ENCODE data around the gene SLC44A2.
"Not testable (repeated sequence)": the region's sequence is repeated elsewhere in the genome, so short reads cannot be mapped to it uniquely, and the experiment has no call there.

The SLC44A2 gene

DNA sequence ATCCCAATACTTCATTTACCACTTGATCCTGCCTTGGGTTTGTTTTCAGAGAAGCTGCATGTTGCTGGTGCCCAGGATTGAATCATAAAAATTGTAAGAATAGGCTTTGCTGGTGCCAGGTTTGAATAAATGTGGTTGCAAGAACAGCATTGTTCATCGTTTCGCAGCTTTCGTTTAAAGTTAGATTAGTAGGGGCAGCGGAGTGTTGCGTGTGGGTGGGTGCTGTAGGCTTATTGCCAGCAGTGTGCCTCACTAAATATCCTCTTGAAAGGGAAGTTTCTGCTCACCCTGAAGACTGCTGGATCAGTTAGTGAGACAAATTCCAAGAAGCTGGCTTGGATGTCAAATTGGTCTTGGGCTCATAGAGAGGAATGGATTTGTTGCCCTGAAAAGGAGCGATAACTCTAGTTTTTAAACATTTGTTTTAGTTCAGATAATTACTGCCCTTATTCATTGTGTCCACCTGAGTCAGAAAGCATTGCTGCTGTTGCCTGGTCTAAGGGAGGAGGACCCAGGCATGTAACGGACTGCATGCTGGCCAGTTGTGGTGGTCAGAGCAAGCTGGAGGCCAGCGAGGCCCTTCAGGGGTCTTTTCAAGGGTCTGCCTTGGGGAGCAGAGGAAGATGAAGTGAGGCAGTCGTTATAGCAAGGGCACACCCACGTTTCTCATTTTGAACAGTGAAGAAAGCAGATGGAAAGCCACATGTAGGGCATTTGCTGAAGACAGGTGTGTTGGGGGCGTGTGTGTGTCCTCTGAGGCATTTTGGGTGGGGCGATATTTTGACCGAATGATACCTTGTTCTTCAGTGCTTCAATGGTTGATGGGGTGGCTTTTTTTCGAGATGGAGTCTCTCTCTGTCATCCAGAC, 37.3 kb downstream of the SLC44A2 start:
- Histone ChIP-seq H3K4me3 (ENCODE audit: insufficient read depth, low read length, poor library complexity, severe bottlenecking) (peak overlapping the region; percentile 23), H3F3A (ENCODE audit: insufficient read depth) (peaks cover 37% of the 10 kb centered on the region), H3K36me3 (ENCODE audit: low read length) (peaks cover 10% of the 10 kb centered on the region; the same call in 1 of the 2 replicates), H3K79me2 (ENCODE audit: insufficient read depth, low read length) (peaks cover 100% of the 10 kb centered on the region), H3K9ac (ENCODE audit: low read length) (peak overlapping the region; percentile 36), H3K9me2 (replicated peaks; ENCODE audit: insufficient read depth, low read length) (no peaks in the 10 kb centered on the region), H3K27me3 (ENCODE audit: low read length) (no peaks in the 10 kb centered on the region), H3K9me3 (ENCODE audit: insufficient read depth, low read length) (no peaks in the 10 kb centered on the region), H4K20me1 (ENCODE audit: low read depth, low read length) (peaks cover 41% of the 10 kb centered on the region), H2AFZ (ENCODE audit: low read depth, low read length, severe bottlenecking) (no peak overlapping the region), H3K27ac (ENCODE audit: low read depth, low read length) (peak overlapping the region; percentile 74), H3K4me2 (ENCODE audit: low read depth, low read length, poor library complexity, severe bottlenecking) (peak overlapping the region; percentile 91)
- TF ChIP-seq CTCF (IDR thresholded peaks at IDR 0.05; ENCODE audit: insufficient read depth, low read length, poor library complexity, severe bottlenecking) (no peak), EZH2phosphoT487 (conservative IDR thresholded peaks at IDR 0.05; ENCODE audit: low read length) (no peak)

GRCh38 chr19:10663252-10663563, 37.9 kb downstream of the SLC44A2 start:
- Histone ChIP-seq H3F3A (ENCODE audit: insufficient read depth) (peaks cover 31% of the 10 kb centered on the region), H3K79me2 (ENCODE audit: insufficient read depth, low read length) (peaks cover 100% of the 10 kb centered on the region), H3K27ac (ENCODE audit: low read depth, low read length) (peak overlapping the region; percentile 74), H3K36me3 (ENCODE audit: low read length) (peaks cover 11% of the 10 kb centered on the region; the same call in 1 of the 2 replicates), H4K20me1 (ENCODE audit: low read depth, low read length) (peaks cover 46% of the 10 kb centered on the region), H3K9ac (ENCODE audit: low read length) (peak overlapping the region; percentile 36; the same call in 1 of the 2 replicates), H3K4me2 (ENCODE audit: low read depth, low read length, poor library complexity, severe bottlenecking) (peak overlapping the region; percentile 91)
- H3K9me3 ChIP-seq (ENCODE audit: insufficient read depth, low read length); H3K9me2 ChIP-seq (replicated peaks; ENCODE audit: insufficient read depth, low read length); H3K4me3 ChIP-seq (ENCODE audit: insufficient read depth, low read length, poor library complexity, severe bottlenecking); H2AFZ ChIP-seq (ENCODE audit: low read depth, low read length, severe bottlenecking); H3K27me3 ChIP-seq (ENCODE audit: low read length): not testable (repeated sequence)

- no peak overlapping the region for H3K4me2 ChIP-seq (ENCODE audit: low read depth, low read length, poor library complexity, severe bottlenecking)
- peaks cover 7% of the 10 kb centered on the region; the same call in 1 of the 2 replicates for H3F3A ChIP-seq (ENCODE audit: insufficient read depth)
- H3K4me3 ChIP-seq (ENCODE audit: insufficient read depth, low read length, poor library complexity, severe bottlenecking) = no peak overlapping the region
- no peak overlapping the region for H3K27ac ChIP-seq (ENCODE audit: low read depth, low read length)
- peaks cover 35% of the 10 kb centered on the region for H4K20me1 ChIP-seq (ENCODE audit: low read depth, low read length)
- no peaks in the 10 kb centered on the region for H3K9me2 ChIP-seq (replicated peaks; ENCODE audit: insufficient read depth, low read length)
- H2AFZ ChIP-seq (ENCODE audit: low read depth, low read length, severe bottlenecking) = no peak overlapping the region
- peaks cover 25% of the 10 kb centered on the region for H3K36me3 ChIP-seq (ENCODE audit: low read length)
- TF ChIP-seq EZH2phosphoT487 (conservative IDR thresholded peaks at IDR 0.05; ENCODE audit: low read length) = no peak
- no peak for TF ChIP-seq CTCF (IDR thresholded peaks at IDR 0.05; ENCODE audit: insufficient read depth, low read length, poor library complexity, severe bottlenecking)
- no peaks in the 10 kb centered on the region for H3K27me3 ChIP-seq (ENCODE audit: low read length)
- no peak overlapping the region for H3K9ac ChIP-seq (ENCODE audit: low read length)
- H3K79me2 ChIP-seq (ENCODE audit: insufficient read depth, low read length) = peaks cover 100% of the 10 kb centered on the region
- H3K9me3 ChIP-seq (ENCODE audit: insufficient read depth, low read length) = no peaks in the 10 kb centered on the region
Measured at GRCh38 chr19:10667867-10668266, 42.5 kb downstream of the SLC44A2 start.

DNA sequence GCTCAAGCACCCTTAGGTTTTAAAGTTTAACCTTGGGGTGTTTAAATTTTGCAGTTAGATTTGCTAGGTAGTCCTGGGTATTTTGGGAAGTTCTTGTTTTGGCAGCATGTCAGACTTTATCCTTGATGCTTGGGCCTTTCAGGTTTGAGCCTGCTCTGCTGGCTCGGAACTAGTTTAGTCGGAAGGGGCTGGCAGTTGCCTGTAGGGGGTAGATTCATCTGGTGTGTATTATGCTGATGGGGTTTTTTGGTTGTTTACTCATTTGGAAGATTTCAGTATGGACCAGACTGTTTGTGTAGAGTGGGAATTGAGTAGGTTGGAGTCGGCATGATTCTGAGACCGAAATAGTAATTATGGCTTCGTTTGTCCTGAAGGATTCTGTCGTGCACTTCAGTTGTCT, 43.9 kb downstream of the SLC44A2 start:
- Histone ChIP-seq H3K9me2 (replicated peaks; ENCODE audit: insufficient read depth, low read length) (no peaks in the 10 kb centered on the region), H3K36me3 (ENCODE audit: low read length) (peaks cover 32% of the 10 kb centered on the region), H3K9ac (ENCODE audit: low read length) (no peak overlapping the region), H2AFZ (ENCODE audit: low read depth, low read length, severe bottlenecking) (no peak overlapping the region), H3K4me3 (ENCODE audit: insufficient read depth, low read length, poor library complexity, severe bottlenecking) (no peak overlapping the region), H3K27ac (ENCODE audit: low read depth, low read length) (no peak overlapping the region), H3F3A (ENCODE audit: insufficient read depth) (0 out of 2 replicates have a peak, but pooled peaks cover 4% of the 10 kb centered on the region), H3K9me3 (ENCODE audit: insufficient read depth, low read length) (no peaks in the 10 kb centered on the region), H3K27me3 (ENCODE audit: low read length) (no peaks in the 10 kb centered on the region), H3K4me2 (ENCODE audit: low read depth, low read length, poor library complexity, severe bottlenecking) (no peak overlapping the region), H4K20me1 (ENCODE audit: low read depth, low read length) (peaks cover 36% of the 10 kb centered on the region; the same call in 1 of the 2 replicates), H3K79me2 (ENCODE audit: insufficient read depth, low read length) (peaks cover 99% of the 10 kb centered on the region)
- TF ChIP-seq CTCF (IDR thresholded peaks at IDR 0.05; ENCODE audit: insufficient read depth, low read length, poor library complexity, severe bottlenecking) (no peak), EZH2phosphoT487 (conservative IDR thresholded peaks at IDR 0.05; ENCODE audit: low read length) (no peak)

Measured in SU-DHL-6 (cell line).